GM10266 (cell line): ENCODE measurements around the gene UBE2E2.

Experiments used
- DNase-seq: peaks from one replicate; pipeline ENCODE4 v3.0.0; 2012; ENCODE audit errors: extremely low spot score
- TF ChIP-seq, protein P1 (sequence below): IDR thresholded peaks from 2 replicates; pipeline ENCODE4 v1.5.1; 2012; ENCODE audit warnings: mild to moderate bottlenecking, low read depth; ENCODE audit not compliant: control insufficient read depth, insufficient read depth; ENCODE audit errors: missing control alignments

The UBE2E2 gene

DNA sequence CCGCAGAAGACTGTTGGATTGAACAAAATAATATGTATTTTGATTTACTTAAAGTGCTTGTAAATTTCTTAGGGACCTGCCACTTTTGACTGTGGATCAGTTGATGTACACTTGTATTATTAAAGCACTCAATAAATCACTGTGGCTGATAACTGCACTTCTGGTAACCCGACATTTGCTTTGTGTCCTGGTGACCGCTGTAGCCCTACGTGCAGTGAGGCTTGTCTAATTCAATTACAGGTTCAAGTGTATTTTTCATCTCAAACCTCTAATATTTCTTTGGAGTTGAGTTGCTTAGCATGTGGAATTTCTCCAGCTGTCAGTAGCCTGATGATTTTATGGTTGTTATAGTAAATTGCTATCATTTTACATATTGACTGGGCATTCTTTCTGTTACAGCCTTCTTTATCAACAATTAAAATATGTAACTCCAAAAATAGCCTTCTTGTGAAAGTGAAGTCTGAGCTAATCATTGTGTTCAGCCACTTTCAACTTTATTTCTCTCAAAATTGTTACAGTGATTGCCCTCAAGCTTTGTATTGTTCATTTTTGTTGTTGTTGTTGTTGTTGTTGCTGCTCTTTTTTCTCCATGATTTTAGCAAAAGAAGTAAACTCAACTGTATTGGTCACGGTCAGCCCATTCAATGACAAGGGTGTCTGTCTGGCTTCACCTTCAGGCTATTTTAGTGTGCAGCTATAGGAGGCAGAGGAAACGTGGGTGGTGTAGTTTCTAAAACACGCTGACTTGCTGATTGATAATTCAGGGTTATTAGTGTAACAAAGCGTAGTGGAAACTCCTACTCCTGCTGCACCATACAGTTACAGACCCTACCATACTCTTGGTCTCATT is 387.5 kb downstream of the UBE2E2 start:
- TF ChIP-seq, protein P1, sequence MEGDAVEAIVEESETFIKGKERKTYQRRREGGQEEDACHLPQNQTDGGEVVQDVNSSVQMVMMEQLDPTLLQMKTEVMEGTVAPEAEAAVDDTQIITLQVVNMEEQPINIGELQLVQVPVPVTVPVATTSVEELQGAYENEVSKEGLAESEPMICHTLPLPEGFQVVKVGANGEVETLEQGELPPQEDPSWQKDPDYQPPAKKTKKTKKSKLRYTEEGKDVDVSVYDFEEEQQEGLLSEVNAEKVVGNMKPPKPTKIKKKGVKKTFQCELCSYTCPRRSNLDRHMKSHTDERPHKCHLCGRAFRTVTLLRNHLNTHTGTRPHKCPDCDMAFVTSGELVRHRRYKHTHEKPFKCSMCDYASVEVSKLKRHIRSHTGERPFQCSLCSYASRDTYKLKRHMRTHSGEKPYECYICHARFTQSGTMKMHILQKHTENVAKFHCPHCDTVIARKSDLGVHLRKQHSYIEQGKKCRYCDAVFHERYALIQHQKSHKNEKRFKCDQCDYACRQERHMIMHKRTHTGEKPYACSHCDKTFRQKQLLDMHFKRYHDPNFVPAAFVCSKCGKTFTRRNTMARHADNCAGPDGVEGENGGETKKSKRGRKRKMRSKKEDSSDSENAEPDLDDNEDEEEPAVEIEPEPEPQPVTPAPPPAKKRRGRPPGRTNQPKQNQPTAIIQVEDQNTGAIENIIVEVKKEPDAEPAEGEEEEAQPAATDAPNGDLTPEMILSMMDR: no peak
- peak; percentile 56 for DNase-seq

DNA sequence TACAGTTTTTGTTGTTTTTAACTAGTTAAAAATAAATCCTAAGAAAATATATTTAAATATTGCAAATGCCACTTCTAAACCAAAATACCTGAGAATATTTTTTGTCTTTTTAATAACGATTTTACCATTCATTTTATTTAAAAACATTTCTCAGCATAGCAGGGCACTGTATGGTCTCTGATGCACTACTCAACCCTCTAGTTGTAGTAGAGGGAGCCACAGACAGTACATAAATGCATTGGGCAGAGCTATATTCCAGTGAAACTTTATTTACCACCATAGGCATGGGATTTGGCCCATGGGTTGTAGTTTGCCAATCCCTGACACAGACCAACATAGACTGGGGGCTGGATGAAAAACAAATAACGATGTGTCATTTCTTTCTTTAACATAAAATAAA is 388.2 kb downstream of the UBE2E2 start:
- DNase-seq: no peak
- TF ChIP-seq, protein P1: no peak

DNA sequence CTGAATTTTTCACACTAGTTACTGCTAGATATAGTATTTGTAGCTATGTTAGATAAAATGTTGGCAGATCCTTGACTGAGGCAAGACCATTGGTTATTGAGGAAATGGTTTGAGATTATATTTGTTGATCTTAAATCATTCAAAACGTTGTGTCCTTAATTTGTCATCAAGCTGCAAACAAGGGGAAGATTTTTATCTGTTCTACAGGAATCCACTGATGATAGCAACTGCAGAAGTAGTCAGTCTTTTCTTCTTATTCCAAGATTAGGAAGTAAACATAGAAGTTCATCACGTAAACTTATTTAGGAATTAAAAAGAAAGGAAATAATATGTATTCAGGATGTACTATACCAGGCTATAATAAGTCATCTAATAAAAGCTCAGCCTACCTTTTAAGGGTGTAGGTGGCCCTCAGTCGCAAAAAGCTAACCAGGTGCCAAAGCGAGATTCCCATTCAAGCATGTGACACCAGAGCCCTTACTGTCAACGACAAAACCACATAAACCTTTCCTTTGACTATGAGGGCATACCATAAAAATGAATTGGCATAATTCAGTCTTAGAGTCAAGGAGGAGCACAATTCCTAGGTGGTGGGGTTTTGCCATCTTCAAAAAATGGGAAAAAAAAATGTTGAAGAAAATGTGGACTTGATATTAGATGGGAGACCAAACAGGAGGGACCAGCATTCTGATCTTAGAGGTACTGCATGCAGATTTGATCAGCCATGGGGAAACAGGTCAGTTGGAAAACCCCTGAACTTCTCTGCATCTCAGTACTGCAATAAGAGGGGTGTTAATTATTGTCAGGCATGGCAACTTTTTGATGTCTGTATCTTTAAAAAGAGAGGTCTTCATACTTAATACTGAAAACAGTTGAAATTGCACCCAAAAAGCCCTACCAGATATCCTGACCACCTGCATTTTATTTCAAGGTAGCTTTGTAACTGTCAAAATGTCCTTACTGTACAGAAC is 390.1 kb downstream of the UBE2E2 start:
- no peak for DNase-seq
- TF ChIP-seq, protein P1: no peak

DNA sequence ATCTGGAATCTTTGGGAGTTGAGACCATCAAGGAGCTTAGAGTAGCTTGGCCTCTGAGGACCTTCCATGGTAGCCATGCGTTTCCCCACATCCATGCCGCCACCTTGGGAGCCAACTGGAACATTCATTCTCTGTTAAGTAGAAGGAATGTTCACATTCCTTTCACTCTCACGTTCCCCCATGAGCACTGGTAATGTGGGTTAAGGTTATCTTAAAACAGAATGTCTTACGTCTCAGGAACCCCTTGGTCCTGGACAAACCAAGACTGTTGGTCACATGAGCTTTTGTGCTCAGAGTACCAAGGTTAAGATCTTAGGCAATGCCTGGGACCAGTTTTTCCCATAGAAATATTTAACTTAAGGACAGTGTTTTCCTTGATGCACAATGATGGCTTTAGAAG is 390.9 kb downstream of the UBE2E2 start:
- TF ChIP-seq, protein P1: no peak
- no peak for DNase-seq

DNA sequence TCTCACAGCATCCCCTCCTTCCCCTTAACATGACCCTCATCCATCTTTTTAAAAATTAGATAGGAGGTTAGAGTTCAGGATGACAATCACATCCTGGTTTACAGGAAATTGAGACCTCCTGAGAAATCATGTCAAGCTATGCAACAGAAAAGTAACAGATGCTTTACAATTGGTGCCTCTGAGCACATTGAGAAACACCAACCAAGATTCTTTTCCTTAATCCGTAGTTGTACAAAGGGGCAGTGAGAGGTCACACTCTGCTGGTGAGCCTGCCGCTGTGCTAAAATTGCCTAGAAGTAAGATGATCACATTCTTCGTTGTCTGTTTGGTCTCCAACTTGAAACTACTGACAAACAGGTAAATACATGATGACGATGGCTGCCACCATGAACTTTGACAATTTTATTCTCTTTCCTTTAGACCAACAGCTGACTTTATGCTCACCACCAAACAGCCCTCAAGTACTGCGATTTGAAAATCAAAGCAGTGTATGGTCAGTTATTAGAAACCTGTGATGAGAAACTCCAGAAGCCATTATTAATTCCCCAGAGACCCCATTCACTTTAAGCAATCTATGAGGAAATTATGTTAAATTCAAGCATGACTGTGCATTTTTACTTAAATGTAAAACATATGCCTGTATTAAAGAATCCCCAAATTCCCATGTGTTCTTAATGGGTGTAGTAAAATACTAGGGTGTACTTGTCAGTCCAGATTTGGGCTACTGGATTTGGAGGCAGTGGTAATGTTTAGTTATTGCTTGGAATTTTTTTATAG is 392.0 kb downstream of the UBE2E2 start:
- TF ChIP-seq, protein P1: no peak
- no peak for DNase-seq

DNA sequence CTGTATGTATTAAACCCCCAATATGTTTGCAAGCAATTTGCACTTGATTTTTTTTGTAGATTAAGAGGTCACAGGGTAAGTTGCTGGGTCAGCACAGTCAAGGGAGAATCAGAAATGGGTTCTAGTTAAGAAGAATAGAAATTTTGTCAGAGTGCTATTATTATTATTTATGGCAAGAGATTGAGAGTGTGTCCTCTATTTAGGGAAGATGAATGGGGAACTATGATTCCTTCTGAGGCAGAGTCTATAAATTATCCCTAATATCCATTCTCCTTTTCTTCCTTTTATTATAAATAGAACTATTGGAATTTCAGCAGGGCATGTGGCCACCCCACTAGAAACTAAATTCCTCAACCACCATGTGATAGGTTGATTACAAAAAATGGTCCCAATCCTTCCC is 392.7 kb downstream of the UBE2E2 start:
- TF ChIP-seq, protein P1: no peak
- DNase-seq: no peak
